ENCODE measurements around the gene OR5L1.

The OR5L1 gene

GRCh38 chr11:55811067-55811466 lies at the start of gene OR5L1:
Gene OR5L1, plus strand, starts transcription at chr11:55811367. Its CDS starts 100 bp downstream, at chr11:55811467.
- peaks cover 3% of the 10 kb centered on the region for H3K27me3 Mint-ChIP-seq (ENCODE audit: low read depth, poor library complexity)
- no peak for DNase-seq
- H3K36me3 Mint-ChIP-seq (ENCODE audit: low read depth) = no peaks in the 10 kb centered on the region
- H3K4me1 Mint-ChIP-seq = no peaks in the 10 kb centered on the region
- peaks cover 65% of the 10 kb centered on the region for H3K9me3 Mint-ChIP-seq
- TF ChIP-seq, protein P1, sequence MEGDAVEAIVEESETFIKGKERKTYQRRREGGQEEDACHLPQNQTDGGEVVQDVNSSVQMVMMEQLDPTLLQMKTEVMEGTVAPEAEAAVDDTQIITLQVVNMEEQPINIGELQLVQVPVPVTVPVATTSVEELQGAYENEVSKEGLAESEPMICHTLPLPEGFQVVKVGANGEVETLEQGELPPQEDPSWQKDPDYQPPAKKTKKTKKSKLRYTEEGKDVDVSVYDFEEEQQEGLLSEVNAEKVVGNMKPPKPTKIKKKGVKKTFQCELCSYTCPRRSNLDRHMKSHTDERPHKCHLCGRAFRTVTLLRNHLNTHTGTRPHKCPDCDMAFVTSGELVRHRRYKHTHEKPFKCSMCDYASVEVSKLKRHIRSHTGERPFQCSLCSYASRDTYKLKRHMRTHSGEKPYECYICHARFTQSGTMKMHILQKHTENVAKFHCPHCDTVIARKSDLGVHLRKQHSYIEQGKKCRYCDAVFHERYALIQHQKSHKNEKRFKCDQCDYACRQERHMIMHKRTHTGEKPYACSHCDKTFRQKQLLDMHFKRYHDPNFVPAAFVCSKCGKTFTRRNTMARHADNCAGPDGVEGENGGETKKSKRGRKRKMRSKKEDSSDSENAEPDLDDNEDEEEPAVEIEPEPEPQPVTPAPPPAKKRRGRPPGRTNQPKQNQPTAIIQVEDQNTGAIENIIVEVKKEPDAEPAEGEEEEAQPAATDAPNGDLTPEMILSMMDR (IDR thresholded peaks at IDR 0.05) = no peak
- H3K27ac Mint-ChIP-seq = no peak within 1 kb of the TSS
- no peak within 1 kb of the TSS for H3K4me3 Mint-ChIP-seq

DNA sequence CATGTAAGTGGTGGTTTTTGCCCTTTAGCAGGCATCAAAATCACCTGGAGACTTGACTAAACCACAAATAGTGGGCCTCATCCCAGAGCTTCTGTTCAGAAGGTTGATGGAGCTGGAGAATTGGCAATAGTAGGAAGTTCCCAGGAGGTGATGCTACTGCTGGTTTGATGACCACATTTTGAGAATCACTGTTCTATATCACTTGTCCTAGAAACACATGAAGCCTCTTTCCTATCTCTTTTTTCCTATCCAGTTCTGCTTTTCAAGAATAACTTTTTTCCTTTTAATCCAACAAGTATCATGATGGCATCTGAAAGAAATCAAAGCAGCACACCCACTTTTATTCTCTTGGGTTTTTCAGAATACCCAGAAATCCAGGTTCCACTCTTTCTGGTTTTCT lies 38.0 kb upstream of the OR5L1 start, which contains the start of gene OR5D13:
TSS of gene OR5D13 (plus strand) at position 301 of the 400 bp plus-strand sequence. CDS start at position 301, 0 bp downstream.
- no peaks in the 10 kb centered on the region for H3K27me3 Mint-ChIP-seq (ENCODE audit: low read depth, poor library complexity)
- H3K27ac Mint-ChIP-seq = no peak within 1 kb of the TSS
- H3K4me1 Mint-ChIP-seq = no peaks in the 10 kb centered on the region
- peaks cover 77% of the 10 kb centered on the region for H3K9me3 Mint-ChIP-seq
- no peak for DNase-seq
- H3K36me3 Mint-ChIP-seq (ENCODE audit: low read depth) = no peaks in the 10 kb centered on the region
- H3K4me3 Mint-ChIP-seq = no peak within 1 kb of the TSS
- TF ChIP-seq, protein P1 (IDR thresholded peaks at IDR 0.05) = no peak

DNA sequence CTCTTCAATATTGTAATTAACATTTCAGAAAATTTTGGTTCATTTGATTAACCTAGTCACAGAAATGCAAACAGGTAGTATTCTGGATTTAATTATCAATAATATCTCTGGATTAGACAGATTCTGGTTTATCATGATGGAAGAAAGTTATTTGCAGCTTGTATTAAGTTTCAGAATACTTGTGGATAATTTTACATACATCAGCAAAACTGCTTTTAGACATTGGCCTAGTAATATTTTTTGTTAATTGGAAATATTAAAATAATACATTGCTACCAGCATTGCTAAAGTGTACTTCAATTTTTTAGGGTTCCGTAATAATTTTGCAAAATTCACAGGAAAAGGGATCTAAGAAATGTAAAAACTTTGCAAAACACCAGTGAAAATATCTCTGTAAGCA lies 19.6 kb upstream of the OR5L1 start:
- H3K9me3 Mint-ChIP-seq = peaks cover 61% of the 10 kb centered on the region
- no peak for DNase-seq
- no peaks in the 10 kb centered on the region for H3K27me3 Mint-ChIP-seq (ENCODE audit: low read depth, poor library complexity)
- H3K27ac Mint-ChIP-seq = no peak overlapping the region
- TF ChIP-seq, protein P1 (IDR thresholded peaks at IDR 0.05) = no peak
- no peaks in the 10 kb centered on the region for H3K36me3 Mint-ChIP-seq (ENCODE audit: low read depth)
- no peaks in the 10 kb centered on the region for H3K4me1 Mint-ChIP-seq
- no peak overlapping the region for H3K4me3 Mint-ChIP-seq

- no peak for DNase-seq
- no peak overlapping the region for H3K27ac Mint-ChIP-seq
- TF ChIP-seq, protein P1 (IDR thresholded peaks at IDR 0.05) = no peak
- no peaks in the 10 kb centered on the region for H3K36me3 Mint-ChIP-seq (ENCODE audit: low read depth)
- no peaks in the 10 kb centered on the region for H3K4me1 Mint-ChIP-seq
- no peak overlapping the region for H3K4me3 Mint-ChIP-seq
- no peaks in the 10 kb centered on the region for H3K27me3 Mint-ChIP-seq (ENCODE audit: low read depth, poor library complexity)
- H3K9me3 Mint-ChIP-seq = peaks cover 53% of the 10 kb centered on the region
These were observed 17.8 kb upstream of the OR5L1 start for GRCh38 chr11:55793321-55793720.

DNA sequence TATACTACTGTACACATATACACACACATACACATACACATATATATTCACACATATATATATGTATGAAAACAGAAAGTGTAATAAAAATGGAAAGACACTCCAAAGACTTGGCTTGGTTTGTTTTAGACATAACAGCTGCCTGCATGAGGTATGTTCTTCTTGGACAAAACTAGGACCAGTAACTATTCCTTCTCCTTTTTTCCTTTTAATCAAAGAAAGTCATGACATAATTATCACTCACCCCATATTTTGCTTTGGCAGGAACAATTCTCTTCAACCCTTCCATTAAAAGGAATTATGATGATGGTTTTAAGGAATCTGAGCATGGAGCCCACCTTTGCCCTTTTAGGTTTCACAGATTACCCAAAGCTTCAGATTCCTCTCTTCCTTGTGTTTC lies 15.9 kb upstream of the OR5L1 start, which contains the start of gene OR5D14:
TSS of gene OR5D14 (plus strand) at position 301 of the 400 bp plus-strand sequence. CDS start at position 301, 0 bp downstream.
- DNase-seq = no peak
- Mint-ChIP-seq H3K9me3 (peaks cover 62% of the 10 kb centered on the region), H3K36me3 (ENCODE audit: low read depth) (no peaks in the 10 kb centered on the region), H3K4me1 (no peaks in the 10 kb centered on the region), H3K27ac (no peak within 1 kb of the TSS), H3K27me3 (ENCODE audit: low read depth, poor library complexity) (no peaks in the 10 kb centered on the region), H3K4me3 (no peak within 1 kb of the TSS)
- TF ChIP-seq, protein P1 (IDR thresholded peaks at IDR 0.05) = no peak

- TF ChIP-seq, protein P1 (IDR thresholded peaks at IDR 0.05) = no peak
- no peak for DNase-seq
- Mint-ChIP-seq H3K4me1 (no peaks in the 10 kb centered on the region), H3K4me3 (no peak overlapping the region), H3K36me3 (ENCODE audit: low read depth) (no peaks in the 10 kb centered on the region), H3K27me3 (ENCODE audit: low read depth, poor library complexity) (no peaks in the 10 kb centered on the region), H3K9me3 (peaks cover 70% of the 10 kb centered on the region), H3K27ac (no peak overlapping the region)
These were observed 4.9 kb upstream of the OR5L1 start for GRCh38 chr11:55806248-55806647.

Data from nephron progenitor cell (in vitro differentiated cells).